ENCODE measurements around the gene NTPCR.

NTPCR gene

DNA sequence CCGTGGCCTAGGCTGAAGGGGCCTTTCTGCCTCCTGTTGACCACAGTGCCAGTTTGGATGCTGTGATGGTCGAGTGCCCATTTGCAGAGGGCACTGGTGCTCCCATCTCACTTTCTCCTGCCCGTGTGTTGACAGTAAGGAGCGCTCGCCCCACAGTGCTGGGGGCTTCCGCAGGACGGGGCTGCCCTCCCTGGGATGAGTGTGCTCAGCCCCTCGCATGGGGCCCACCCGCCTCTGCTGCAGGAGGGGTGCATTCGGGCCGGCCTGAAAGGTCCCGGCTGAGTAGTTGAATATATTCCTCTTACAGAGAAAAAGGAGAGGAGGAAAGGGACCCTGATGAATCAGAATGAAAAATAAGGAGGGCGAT is 37.3 kb downstream of the NTPCR start:
- TF ChIP-seq, protein P1, sequence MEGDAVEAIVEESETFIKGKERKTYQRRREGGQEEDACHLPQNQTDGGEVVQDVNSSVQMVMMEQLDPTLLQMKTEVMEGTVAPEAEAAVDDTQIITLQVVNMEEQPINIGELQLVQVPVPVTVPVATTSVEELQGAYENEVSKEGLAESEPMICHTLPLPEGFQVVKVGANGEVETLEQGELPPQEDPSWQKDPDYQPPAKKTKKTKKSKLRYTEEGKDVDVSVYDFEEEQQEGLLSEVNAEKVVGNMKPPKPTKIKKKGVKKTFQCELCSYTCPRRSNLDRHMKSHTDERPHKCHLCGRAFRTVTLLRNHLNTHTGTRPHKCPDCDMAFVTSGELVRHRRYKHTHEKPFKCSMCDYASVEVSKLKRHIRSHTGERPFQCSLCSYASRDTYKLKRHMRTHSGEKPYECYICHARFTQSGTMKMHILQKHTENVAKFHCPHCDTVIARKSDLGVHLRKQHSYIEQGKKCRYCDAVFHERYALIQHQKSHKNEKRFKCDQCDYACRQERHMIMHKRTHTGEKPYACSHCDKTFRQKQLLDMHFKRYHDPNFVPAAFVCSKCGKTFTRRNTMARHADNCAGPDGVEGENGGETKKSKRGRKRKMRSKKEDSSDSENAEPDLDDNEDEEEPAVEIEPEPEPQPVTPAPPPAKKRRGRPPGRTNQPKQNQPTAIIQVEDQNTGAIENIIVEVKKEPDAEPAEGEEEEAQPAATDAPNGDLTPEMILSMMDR (IDR thresholded peaks at IDR 0.05; ENCODE audit: insufficient read depth, low read depth, low read length, missing control alignments), result no peak

DNA sequence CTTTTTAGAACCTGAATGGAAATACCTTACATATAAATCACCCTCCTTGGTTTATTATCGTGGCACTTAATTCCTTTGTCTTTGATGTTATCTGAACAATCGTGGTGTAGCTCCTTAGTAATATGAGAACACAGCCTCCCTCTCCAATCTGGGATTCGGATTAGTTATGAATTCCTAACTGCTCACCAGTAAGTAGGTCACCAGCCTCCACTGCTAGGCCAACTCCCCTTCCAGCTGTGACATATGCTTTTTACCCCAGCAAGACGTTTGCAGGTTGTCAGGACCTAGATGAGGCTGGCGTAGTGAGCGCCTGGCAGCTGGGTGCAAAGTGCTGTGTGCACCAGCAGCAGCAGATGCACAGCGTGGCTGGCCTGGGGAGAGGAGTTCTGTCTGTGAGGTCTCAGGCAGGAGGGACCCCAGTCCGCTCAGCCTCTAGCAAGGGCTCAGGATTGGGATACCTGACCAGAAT is 38.2 kb downstream of the NTPCR start:
- no peak overlapping the region for H3K4me3 ChIP-seq (ENCODE audit: low read length)
- DNase-seq (ENCODE audit: low read depth), result peak; percentile 3
- TF ChIP-seq, protein P1 (IDR thresholded peaks at IDR 0.05; ENCODE audit: insufficient read depth, low read depth, low read length, missing control alignments), result no peak

More for the DNA sequence above, 37.3 kb downstream of the NTPCR start:
- DNase-seq (ENCODE audit: low read depth), result no peak
- H3K4me3 ChIP-seq (ENCODE audit: low read length), result no peak overlapping the region

DNA sequence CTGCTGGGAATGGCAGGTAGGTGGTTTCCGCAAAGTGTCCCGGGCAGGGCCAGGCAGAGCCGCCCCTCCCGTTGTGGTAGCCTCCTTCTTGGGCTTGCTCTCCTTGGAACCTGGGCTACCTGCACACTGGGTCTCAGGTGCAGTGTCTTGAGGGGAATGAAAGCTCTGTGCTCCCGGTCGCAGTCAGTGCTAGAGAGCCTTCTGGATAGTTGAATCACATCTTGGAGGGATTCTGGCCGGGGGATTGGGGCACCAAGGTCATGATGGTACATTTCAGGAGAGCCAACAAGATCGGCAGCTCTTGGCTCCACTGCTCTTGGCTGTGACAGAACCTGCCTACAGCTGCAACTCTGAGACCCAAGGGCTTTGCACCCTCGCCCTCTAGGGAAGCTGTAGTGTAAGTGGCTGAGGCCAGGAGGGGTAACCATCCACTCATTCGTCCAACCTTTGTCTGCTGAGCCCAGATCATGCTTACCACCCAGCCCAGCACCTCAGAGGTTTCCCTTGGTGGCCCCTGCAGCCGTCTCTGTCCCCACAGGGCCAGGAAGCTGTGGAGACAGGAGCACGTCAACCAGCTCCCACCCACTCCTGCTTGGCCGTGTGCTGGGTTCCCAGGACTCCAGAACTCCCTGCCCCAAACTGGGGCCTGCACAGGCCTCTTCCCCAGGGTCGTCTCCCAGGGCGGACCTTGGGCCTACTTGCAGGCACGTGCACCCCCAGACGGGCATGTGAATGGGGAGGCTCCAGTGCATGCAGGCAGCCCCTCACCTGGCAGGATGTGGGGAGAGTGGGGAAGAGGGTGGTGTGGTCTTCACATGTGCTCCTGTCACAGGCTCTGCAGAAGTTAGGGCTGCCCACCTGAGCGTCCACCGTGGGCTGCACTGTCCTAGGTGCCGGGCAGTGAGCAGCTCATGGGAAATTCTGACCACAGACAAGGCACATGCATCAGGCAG is 40.0 kb downstream of the NTPCR start:
- TF ChIP-seq, protein P1 (IDR thresholded peaks at IDR 0.05; ENCODE audit: insufficient read depth, low read depth, low read length, missing control alignments), result no peak
- DNase-seq (ENCODE audit: low read depth), result no peak

DNA sequence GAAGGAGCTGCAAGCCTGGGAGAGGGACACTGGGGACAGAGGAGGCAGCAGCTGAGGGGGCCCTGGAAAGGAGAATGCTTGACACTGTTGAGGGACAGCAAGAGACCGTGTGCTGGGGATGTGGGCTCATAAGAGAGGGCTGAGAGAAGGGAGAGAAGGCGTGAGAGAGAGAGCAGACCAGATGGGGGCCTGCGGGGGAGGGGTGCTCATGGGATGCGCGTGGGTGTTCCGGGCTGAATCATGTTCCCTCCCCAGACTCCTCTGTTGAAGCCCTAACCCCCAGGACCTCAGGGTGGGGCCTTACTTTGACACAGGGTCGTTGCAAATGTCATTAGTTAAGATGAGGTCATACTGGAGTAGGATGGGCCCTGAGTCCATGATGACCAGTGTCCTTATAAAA is 40.8 kb downstream of the NTPCR start:
- DNase-seq (ENCODE audit: low read depth), result no peak
- TF ChIP-seq, protein P1 (IDR thresholded peaks at IDR 0.05; ENCODE audit: insufficient read depth, low read depth, low read length, missing control alignments), result no peak
- no peak overlapping the region for H3K4me3 ChIP-seq (ENCODE audit: low read length)

More for the DNA sequence above, 40.0 kb downstream of the NTPCR start:
- no peak overlapping the region for H3K4me3 ChIP-seq (ENCODE audit: low read length)

DNA sequence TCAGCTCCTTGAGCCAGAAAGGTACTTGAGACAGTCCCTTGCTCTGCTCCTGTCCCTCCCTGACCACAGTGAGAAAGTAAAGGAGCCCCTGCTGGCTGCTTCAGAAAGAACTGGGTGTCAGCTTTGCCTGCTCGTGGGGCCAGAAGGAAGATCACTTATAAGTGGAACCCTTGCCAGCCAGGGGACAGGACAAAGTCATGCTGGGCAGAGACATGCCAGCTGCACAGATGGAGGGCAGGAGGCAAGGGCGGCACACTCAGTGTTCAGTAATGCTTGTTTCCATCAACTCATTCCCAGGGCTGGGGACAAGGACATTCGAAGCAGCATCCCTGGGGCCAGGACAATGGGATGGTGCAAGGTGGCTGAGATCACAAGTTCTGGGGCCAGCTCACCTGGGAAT is 41.8 kb downstream of the NTPCR start:
- H3K4me3 ChIP-seq (ENCODE audit: low read length), result no peak overlapping the region
- TF ChIP-seq, protein P1 (IDR thresholded peaks at IDR 0.05; ENCODE audit: insufficient read depth, low read depth, low read length, missing control alignments), result no peak
- DNase-seq (ENCODE audit: low read depth), result no peak

DNA sequence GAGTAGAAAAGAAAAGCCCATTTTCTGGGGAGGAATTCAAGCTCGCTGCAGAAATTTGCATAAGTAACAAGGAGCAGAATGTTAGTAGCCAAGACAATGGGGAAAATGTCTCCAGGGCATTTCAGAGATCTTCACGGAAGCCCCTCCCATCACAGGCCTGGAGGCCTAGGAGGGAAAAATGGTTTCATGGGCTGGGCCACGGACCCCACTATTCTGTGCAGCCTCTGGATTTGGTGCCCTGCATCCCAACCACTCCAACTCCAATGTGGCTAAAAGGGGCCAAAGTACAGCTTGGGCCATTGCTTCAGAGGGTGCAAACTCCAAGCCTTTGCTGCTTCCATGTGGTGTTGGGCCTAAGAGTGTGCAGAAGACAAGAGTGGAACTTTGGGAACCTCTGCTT is 43.1 kb downstream of the NTPCR start:
- TF ChIP-seq, protein P1 (IDR thresholded peaks at IDR 0.05; ENCODE audit: insufficient read depth, low read depth, low read length, missing control alignments), result no peak

More for the DNA sequence above, 43.1 kb downstream of the NTPCR start:
- no peak for DNase-seq (ENCODE audit: low read depth)
- H3K4me3 ChIP-seq (ENCODE audit: low read length), result no peak overlapping the region

Measured in epithelial cell of esophagus (primary cell).